Renal pelvis (tissue), 4 donors: ENCODE data around the gene RPL23. TPM values are rescaled to one million over a fixed set of nuclear protein-coding genes. Genes with fewer than 3 reads are reported as not detected.
A peak's percentile ranks its signal among the peaks of the same experiment; 100 is the strongest.

Experiments used
- DNase-seq: peaks from one replicate; pipeline ENCODE4 v3.0.0-alpha.2; 2013
- polyA plus RNA-seq, 3 donors: library from polyadenylated mRNA; unstranded; fragments of 120-200 nt; gene quantifications; one replicate each; pipeline ENCODE4 v1.2.1, GENCODE V29; 2013; ENCODE audit not compliant: insufficient read length in 3 of 3

Gene RPL23
- polyA plus RNA-seq, 3 donors, result 2,304 to 2,705 (median 2,321) TPM

DNA sequence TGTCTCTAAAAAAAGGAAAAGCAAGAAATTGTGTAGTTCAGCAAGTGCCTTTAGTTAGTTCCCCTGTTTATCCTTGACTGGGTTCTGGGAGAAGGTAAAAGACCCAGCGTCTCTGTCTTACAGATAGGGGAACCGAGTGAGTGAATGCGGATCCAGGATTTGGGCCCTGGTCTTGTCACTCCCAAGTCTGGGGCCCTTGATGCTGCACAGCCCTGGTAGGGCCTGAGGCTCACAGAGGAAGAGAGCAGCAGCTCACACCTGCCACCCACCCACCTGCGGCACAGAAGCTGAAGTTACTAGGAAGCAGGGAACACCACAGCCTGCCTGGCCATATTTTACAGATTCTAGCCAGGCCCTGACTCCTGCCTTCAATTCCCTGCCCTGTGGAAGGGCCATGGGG is 38.6 kb upstream of the RPL23 start:
- no peak for DNase-seq

DNA sequence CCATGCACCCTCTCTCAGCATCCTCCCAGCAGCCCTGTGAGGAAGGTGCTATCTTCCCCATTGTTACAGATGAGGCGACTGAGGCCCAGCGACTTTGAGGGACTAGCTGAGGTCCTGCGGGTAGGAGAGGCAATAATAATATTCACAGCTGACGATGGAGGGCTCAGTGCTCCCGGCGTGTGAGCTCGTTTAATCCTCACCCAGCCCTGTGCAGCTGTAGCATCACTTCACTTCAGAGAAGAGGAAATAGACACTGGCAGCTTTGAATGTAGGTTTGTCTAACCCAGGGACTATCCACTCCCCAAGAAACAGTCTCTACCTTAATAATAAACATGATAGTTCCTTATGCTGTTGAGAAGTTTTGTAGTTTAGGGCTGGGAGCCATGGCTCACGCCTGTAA is 37.9 kb upstream of the RPL23 start:
- DNase-seq, result no peak

DNA sequence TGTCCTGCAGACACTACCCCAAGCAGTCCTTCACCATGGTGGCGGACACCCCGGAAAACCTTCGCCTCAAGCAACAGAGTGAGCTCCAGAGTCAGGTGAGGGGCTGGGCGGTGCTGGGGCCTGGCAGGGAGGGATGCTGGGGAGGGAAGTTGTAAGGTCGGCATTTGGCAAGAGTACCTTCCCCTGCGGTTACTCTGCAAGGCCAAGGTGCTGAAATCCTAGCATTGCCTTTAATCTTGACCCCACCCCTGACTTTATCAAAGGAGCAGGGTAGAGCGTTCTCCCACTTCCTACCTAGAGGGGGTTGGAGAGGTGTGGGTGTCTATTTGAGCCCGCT is 36.9 kb upstream of the RPL23 start:
- DNase-seq, result no peak

DNA sequence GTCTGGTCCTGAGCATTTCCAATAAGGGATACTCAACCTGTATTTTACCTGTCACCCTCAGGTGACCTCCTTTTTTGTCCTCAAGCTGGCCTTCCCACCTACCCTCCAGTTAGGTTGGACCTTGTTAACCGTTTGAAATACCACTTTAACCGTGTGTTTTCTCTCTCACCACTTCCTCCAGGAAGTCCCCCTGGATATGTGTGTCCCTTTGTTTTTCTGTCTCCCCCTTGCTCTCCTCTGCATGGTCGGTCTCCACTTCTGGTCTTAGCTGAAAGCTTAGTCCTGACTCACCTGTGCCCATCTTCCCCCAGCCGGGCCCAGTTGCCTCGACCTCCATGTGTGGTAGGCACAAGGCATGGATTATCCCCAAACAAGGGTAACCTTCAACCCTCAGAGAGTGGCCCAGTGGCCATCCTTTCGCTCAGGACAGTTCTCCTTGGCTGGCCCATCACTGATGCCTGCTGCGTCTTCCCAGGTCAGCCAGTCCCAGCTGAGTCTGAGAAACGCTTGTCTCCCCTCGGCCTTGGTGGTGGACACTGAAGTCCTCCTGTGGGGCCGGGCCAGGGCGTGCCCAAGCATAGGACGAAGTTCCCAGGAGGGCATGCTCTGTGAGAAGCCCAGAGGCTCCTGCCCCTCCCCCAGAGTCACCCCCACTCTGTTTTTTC is 36.4 kb upstream of the RPL23 start:
- no peak for DNase-seq

DNA sequence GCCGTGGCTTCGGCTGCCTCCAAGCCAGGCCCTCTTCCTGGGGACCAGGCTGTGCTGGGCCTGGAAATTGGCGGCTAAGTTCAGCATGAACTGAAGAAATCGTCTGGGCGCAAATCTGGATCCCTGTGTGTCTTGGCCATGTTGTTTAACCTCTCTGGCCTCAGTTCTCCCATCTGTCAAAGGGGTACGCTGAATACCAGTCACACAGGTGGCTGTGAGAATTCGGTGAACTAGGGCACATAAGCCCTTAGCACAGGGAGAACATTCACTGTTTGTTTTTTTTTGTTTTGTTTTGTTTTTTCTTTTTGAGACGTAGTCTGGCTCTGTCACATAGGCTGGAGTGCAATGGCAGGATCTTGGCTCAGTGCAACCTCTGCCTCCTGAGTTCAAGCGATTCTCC is 35.3 kb upstream of the RPL23 start:
- no peak for DNase-seq

DNA sequence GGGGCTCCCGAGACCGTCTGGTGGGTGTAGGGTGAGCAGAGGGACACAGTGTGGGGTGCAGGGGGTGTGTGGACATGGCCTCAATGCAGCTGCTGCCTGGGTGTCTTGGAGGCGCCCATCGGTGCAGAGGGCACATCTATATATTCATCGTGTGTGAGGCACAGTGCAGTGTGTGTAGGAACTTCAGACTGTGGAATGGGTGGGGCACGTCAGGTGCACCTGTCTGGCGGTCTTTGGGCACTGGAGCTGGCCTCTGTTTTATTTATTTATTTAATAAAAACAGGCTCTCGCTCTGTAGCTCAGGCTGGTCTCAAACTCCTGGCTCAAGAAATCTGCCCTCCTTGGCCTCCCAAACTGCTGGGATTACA is 33.1 kb upstream of the RPL23 start:
- DNase-seq, result no peak

DNA sequence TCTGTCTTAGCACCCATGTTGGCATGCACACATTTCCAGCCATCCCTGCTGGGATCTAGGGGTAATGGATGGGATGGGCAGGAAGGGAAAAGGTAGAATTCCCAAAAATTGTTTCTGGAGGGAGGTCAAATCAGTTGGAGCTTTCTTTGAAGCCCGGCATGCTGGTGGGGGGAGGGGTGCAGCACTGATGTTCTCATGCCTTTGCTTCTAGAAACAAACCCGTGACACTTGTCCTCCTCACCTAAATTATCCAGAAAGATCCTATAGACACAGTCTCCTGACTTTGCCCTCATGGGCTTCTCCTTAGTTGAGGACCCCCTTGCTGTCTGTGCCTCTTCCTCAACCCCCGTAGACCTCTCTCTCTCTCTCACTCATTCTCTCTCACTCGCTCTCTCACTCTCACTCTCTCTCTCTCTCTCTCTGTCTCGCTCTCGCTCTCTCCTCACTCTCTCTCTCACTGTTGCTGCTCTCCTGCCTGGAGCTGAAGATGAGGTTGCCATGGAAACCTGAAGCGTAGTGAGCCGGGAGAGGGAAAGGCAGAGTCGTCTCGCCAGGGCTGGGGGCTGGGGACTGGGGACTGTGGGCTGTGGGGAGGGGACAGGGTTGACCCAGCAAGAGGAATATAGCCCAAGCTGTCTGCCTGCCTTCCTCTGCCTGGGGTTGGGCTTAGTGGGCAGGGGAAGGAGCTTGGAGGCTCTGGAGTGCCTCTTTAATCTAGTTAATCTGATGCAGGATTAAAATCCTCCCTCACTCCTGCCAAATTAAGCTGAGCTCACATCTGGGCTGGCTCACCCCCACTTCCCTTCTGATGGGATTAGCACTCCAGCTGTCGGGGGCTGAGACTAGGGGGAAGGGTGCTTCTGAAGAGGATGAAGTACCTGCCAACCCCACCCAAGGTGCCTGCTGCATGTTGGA is 32.5 kb upstream of the RPL23 start:
- DNase-seq, result no peak

DNA sequence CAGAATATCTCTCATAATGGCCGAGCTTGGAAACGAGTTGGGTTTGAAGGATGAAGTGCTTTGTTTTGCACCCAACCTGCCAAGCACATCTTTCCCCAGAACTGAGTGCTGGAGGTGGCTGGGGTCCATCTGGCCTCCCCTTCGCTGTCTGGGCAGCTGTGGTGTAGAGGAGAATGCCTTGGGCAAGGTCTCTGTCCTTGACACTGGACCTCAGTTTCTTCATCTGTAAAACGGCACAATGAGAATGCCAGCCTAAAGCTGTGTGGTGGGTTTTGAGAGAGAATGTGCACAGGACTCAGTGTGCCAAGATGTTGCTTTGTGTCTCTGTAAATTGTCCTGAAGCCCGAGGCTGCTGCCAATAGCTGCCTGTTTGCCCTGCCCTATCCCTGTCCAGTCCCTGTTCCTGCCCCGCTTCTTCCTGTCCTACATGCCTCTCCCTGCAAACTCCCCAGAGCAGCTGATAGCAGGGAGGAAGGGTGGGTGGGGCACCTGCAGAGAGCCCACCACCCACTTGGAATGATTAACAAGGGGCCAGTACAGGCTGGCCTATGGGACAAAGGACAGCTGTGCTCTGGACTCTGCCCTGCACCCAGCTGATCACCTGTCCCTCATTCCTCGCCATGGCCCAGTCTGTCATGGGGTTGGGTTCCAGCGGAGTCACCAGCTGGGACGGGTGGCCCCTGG is 31.7 kb upstream of the RPL23 start:
- DNase-seq, result no peak

DNA sequence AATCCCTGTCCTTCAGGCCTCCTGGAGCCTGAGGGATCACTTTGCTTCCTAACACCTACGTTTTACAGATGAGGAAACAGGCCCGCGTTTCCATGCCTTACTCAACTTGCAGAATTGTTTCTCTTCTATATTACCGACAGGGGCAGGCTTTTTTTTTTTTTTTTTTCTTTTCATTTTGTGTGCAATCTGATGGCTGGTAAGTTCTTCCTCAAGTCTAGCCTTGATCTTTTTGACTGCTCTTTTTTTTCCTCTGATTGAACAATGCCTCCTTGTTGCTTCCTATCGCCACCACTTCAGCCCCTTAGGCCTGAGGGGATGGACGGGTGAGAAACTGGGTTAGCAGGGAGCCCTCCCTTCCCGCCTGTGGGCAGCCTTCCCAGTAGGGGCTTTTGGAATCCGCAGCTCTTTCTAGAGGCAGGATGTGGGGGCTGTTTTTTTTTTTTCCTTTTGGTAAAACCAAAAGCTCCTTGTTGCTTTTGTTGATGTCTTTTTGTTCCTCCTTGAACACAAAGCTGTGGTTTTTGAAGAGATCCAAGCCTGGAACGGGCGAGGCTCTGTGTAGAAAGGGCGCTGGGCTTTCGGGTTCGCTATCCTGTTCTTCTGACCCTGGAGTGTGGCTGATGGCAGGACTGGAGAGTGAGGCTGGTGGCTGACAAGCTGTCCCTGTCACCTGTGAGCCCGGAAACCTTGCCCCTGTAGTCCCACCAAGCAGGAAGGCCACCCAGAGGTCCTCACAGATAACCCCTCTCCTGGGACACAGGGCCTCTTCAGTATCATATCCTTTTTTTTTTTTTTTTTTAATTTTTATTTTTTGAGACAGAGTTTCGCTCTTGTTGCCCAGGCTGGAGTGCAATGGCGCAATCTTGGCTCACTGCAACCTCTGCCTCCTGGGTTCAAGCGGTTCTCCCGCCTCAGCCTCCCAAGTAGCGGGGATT is 30.3 kb upstream of the RPL23 start:
- no peak for DNase-seq

DNA sequence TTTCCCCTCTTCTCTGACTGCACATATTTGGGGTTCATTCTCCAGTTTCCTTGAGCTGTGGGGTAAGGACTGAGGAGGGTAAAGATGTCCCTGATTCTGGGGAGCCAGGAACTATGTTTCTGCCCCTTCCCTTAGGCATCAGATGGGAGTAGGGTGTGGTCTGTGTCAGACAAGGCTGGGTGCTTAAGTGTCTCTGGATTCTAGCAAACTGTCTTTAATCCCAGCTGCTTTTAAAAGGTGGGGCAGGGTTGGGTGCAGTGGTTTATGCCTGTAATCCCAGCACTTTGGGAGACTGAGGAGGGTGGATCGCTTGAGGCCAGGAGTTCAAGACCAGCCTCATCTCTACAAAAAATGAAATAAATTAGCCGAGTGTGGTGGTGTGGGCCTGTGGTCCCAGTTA is 29.3 kb upstream of the RPL23 start:
- no peak for DNase-seq

DNA sequence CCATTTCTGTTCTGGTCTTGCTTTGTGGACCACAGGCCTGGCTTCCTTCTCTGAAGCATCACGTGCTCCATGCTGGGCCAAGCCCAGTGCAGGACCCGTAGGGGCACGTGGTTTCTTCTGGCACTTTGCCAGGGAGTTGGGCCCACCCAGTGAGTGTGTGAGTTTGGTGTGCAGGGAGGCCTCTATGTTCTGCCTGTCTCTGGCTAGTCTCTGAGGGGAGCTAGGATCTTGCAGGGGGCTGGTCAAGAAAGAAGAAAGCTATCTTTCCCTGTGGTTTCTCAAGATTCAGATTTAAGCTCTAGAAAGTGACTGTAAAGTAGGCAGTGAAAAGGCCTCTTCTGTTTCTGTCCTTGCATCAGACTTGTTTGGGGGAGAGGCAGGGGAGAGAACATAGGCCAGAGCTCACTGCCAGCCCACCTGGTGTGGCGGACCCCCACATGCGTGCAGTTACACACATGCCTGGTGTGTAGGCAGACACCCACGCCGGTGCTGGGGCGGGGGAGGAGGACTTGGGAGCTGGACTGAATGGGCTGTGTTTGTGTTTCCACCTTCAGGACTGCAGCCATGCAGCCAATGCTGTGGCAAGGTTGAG is 28.2 kb upstream of the RPL23 start:
- no peak for DNase-seq

DNA sequence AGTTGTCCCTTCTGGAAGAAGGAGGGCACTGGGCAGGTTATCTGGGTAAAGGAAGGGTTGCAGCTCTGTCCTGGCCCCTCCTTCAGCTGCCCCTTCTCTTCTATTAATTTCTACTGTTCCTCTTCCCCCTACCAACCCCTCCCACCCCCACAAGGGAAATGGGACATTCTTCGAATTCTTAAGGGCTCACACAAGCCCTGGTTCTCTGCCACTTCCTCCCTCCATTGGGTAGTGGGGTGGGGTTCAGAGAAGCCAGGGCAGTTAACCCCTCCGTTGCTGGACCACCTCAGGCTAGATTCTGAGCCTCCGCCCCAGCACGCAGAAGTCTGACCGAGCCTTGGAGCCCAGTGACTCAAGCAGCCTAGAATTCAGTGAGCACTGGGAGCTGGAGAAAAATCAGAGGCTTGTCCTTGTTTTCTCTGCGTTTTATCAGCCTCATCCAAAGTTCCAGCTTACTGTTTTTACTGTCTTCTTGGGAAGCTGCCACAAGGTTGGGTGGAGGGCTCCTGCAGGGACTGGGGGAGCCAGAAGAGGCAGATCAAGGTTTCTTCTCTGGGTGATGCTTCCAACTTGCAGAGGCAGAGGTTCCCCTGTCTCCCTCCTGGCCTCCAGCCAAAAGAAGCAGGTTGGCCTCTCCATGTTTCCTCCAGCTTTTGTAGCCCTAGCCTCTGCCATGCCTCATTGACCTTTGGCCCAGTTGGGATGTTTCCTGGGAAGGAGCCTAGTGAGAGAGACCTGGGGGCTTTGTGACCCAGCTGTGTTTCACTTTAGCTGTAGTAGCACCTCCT is 26.6 kb upstream of the RPL23 start:
- DNase-seq, result peak; percentile 78

DNA sequence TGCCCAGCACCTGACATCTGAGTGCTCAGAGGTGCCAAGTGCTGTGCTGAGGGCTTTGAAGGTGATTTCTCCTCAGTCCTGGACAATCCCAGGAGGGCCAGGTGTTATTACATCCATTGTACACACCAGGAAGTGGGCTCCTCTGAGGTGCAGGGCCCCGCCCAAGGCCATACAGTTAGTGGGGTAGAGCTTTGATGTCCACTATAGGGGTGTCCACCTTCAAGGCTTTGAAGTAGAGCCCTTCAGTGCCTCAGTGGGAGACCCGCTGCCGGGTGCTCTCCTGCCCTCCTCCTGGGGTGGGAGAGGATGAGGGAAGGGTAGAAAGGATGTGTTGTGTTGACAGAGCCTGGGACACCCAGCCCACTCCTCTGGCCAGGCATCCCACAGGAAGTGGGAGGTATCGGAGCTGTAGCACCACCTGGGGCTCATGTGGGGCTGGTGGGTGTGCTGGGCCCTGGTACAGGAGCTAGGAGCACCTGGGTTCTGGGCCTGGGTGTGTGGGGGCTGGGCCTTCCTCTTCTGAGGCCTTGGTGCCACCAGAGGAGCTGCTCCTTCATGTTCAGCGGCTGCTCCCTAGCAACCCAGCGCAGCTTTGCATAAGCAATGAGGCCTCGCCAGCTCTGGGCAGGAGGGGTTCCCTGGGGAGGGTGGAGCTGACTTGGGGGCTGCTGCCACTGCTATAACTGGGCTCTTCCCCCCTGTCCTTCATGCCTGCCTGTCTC is 23.8 kb upstream of the RPL23 start:
- DNase-seq, result no peak

DNA sequence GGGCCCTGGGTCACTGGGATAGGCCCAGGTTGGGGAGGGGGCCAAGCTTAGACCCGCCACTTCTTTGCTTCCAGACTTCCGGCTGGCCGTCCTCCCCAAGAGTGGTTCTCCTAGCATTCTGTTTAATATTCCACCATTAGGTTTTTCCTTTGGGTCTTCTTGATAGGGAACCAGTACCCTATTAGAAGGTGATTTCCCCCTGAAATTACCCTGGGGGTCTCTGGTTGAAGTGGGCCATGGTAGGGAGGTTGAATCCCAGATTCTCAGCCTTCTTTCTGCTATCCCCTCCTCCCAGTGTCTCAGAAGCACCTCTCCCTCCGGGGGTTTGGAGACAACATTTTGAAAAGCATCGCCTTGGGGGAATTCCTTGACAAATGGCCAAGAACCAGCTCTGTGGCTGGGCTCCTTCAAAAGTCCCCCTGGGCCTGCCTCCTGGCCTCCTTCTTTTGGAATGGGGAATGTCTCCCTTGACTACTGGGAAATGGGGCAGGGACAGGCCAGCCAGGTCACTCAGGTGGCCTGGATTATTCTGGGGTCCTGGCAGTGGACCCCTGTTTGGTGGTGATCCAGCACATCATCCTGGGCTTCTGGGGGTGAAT is 22.1 kb upstream of the RPL23 start:
- no peak for DNase-seq

DNA sequence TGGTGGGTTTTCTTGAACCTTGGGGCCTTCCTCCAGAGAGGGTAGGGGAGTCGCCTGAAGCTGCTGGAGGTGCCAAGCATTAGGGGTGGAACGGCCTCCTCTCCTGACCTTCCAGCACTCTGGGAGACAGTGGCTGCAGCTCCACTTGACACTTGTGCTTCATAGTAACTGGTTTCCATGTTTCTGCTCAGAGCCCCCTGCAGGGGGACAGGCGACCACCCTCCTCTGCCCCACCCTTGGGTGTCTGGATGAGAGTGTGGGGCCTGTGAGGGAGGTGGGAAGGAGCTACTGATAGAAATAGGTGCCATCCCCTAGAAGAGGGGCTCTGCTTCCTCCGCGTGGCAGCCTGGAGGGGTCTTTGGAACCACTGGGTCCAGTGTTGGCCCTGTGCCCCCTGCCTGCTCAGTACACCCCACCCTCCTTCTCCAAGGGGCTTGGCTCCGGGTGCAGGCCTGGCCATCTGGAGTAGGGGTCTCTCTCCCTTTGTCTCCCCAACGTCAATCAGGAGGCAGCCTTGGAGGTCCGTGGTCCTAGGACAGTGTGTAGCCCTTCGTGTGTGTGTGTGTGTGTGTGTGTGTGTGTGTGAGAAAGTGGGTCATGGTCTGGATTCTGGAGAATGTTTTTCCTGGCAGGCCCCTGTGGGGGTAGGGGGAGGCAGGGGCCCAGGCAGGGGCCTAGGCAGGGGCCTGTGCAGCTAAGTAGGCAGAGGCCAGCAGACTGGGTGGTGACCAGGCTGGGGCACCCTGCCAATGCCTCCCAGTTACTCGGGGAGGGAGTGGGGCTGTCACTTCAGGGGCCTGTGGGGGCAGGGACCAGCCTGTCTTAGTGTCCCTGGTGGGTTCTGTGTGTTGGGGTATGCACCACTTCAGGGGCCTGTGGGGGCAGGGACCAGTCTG is 21.2 kb upstream of the RPL23 start:
- no peak for DNase-seq

DNA sequence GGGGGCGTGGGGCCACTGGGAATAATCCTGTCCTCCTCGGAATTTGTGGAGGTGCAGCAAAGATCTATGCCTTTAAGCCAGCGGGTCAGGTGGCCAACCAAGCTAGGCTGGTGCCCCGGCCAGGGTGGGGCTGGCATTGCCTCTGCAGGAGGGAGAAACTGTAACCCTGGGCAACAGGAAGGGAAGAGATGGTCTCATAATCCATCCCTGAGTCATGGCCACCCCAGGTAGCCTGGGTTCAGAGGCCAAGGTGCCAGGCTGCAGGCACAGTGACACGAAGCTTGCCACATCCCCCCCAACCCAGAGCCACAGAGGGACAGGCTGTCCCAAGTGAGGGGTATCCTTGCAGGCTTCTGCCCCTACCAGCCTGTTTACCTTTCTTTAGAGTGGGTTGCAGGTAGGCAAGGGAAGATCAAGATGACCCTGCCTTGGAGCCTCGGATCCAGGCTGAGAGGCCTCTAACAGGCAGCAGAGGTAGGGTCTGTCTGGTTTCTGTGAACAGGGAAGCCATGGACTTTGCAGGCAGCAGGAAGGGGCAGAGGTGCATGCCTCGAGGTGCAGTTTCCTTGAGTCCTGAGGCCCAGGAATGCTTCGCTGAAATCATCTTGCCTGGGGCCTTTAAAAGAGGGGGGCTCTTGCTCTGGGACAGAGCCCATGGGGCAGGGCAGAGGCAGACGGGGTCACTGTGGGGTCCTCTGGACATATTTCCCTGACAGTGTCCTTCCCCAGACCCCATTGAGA is 20.3 kb upstream of the RPL23 start:
- DNase-seq, result no peak

DNA sequence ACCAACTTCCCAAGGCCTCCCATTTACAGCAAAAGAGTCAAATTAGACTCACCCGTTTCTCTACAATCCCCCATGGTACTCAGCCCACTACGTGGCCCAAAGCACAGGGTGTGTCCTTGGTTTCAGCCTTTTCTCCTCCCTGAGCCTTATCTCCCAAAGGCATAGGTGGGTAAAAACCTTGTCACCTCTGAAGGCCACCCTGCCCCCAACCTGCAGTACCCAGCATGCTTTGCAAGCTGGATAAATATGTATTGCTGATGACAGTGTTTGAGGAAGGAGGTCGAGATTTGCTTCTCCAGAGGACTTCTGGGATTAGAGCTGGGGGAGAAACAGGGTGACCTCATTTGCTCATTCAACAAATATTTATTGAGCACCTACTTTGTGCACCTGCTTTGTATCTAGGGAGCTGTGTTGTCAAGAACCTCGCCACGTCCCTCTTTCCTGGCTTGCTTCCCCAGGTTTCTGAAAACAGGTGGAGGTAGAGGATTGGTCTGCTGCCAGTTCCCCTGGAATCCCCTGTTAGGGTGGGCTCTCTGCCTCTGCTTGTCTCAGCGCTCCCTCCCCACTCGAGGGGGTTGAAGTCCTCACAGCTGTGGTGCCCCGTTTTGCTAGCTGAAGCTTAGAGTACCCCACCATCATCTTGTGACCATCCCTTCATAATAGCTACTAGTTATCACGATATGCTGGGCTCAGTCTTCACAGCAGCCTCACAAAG is 19.3 kb upstream of the RPL23 start:
- DNase-seq, result no peak
